Loucy (cell line): ENCODE measurements around the gene CDC42BPA.

ENCODE experiments used
- EZH2phosphoT487 ChIP-seq: fragments of 200-600 bp; IDR thresholded peaks from 2 replicates; pipeline ENCODE4 v1.6.1; 2018; ENCODE audit warnings: antibody characterized with exemption, mild to moderate bottlenecking, moderate library complexity, borderline replicate concordance
- TF ChIP-seq, protein P1 (sequence below): fragments of 200-600 bp; sonication (generic); conservative IDR thresholded peaks from 2 replicates; pipeline ENCODE4 v1.5.1; 2014; ENCODE audit warnings: mild to moderate bottlenecking, antibody characterized with exemption, low read length

GRCh38 chr1:226979517-226980121 is 338.7 kb downstream of the CDC42BPA start:
- TF ChIP-seq, protein P1, sequence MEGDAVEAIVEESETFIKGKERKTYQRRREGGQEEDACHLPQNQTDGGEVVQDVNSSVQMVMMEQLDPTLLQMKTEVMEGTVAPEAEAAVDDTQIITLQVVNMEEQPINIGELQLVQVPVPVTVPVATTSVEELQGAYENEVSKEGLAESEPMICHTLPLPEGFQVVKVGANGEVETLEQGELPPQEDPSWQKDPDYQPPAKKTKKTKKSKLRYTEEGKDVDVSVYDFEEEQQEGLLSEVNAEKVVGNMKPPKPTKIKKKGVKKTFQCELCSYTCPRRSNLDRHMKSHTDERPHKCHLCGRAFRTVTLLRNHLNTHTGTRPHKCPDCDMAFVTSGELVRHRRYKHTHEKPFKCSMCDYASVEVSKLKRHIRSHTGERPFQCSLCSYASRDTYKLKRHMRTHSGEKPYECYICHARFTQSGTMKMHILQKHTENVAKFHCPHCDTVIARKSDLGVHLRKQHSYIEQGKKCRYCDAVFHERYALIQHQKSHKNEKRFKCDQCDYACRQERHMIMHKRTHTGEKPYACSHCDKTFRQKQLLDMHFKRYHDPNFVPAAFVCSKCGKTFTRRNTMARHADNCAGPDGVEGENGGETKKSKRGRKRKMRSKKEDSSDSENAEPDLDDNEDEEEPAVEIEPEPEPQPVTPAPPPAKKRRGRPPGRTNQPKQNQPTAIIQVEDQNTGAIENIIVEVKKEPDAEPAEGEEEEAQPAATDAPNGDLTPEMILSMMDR, result no peak
- no peak for TF ChIP-seq EZH2phosphoT487
